AG04449 (cell line): ENCODE data around the gene MUC3A.
"Not testable (repeated sequence)": the region's sequence is repeated elsewhere in the genome, so short reads cannot be mapped to it uniquely, and the experiment has no call there.

Source experiments
- CTCF ChIA-PET: fragments of 350-600 bp; formaldehyde crosslinking; extraction: SDS; loops from one replicate; lab custom pipeline; 2021; ENCODE audit warnings: antibody characterized with exemption; lab: Yijun Ruan, JAX
- POLR2A ChIA-PET: fragments of 400-600, 350-600 bp; formaldehyde crosslinking; extraction: SDS; loops from one replicate; lab custom pipeline; 2020; ENCODE audit warnings: antibody characterized with exemption, inconsistent platforms; lab: Yijun Ruan, JAX
- DNase-seq: peaks from one replicate; pipeline ENCODE4 v3.0.0-alpha.2; 2010; ENCODE audit warnings: low read depth, low spot score
- H3K4me3 ChIP-seq: 2 replicates; pipeline ENCODE4 v1.5.1; 2011; ENCODE audit warnings: low read depth, mild to moderate bottlenecking, control low read depth, low read length
- TF ChIP-seq, protein P1 (sequence below): IDR thresholded peaks from one replicate; pipeline ENCODE4 v1.5.1; 2011; ENCODE audit warnings: mild to moderate bottlenecking, moderate library complexity, low read length, control low read depth, inconsistent platforms; ENCODE audit not compliant: insufficient read depth; ENCODE audit errors: missing control alignments

Gene MUC3A, protein sequence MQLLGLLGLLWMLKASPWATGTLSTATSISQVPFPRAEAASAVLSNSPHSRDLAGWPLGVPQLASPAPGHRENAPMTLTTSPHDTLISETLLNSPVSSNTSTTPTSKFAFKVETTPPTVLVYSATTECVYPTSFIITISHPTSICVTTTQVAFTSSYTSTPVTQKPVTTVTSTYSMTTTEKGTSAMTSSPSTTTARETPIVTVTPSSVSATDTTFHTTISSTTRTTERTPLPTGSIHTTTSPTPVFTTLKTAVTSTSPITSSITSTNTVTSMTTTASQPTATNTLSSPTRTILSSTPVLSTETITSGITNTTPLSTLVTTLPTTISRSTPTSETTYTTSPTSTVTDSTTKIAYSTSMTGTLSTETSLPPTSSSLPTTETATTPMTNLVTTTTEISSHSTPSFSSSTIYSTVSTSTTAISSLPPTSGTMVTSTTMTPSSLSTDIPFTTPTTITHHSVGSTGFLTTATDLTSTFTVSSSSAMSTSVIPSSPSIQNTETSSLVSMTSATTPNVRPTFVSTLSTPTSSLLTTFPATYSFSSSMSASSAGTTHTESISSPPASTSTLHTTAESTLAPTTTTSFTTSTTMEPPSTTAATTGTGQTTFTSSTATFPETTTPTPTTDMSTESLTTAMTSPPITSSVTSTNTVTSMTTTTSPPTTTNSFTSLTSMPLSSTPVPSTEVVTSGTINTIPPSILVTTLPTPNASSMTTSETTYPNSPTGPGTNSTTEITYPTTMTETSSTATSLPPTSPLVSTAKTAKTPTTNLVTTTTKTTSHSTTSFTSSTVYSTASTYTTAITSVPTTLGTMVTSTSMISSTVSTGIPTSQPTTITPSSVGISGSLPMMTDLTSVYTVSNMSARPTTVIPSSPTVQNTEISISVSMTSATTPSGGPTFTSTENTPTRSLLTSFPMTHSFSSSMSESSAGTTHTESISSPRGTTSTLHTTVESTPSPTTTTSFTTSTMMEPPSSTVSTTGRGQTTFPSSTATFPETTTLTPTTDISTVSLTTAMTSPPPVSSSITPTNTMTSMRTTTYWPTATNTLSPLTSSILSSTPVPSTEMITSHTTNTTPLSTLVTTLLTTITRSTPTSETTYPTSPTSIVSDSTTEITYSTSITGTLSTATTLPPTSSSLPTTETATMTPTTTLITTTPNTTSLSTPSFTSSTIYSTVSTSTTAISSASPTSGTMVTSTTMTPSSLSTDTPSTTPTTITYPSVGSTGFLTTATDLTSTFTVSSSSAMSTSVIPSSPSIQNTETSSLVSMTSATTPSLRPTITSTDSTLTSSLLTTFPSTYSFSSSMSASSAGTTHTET (N-terminal part only)

DNA sequence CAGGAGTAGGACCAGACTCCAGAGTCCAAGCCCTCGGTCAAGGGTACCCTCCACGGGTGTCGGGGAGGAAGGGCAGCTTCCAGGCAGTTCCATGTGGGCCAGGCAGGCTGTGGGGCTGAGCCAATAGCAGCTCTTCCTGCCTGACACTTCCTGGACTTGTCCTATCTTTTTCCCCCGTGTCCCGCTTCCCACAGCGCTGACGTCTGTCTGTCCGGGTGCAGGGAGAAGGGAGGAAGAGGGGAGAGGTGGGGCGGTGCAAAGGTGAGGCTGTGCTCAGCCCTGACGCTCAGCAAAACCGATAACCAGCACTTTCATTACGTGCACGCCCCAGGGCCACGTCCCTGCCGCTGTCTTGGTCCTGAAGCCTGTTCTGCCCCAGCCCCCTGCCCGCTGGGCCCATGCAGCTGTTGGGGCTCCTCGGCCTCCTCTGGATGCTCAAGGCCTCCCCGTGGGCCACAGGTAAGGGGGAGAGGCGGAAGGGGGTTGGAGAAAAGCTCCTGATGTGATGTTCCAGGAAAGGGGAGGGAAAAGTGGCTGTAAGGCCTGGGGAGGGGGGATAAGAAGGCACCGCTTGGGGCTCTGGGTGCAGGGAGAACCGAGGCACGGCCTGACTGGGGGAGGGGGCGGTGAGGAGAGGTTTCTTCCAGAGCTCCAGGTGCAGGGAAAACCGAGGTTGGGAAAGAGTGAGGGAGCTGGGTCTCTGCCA, at the start of gene MUC3A:
Gene MUC3A (plus strand): TSS at position 308 of the 706 bp plus-strand sequence. CDS start 91 bp downstream, at position 399.
- TF ChIP-seq, protein P1, sequence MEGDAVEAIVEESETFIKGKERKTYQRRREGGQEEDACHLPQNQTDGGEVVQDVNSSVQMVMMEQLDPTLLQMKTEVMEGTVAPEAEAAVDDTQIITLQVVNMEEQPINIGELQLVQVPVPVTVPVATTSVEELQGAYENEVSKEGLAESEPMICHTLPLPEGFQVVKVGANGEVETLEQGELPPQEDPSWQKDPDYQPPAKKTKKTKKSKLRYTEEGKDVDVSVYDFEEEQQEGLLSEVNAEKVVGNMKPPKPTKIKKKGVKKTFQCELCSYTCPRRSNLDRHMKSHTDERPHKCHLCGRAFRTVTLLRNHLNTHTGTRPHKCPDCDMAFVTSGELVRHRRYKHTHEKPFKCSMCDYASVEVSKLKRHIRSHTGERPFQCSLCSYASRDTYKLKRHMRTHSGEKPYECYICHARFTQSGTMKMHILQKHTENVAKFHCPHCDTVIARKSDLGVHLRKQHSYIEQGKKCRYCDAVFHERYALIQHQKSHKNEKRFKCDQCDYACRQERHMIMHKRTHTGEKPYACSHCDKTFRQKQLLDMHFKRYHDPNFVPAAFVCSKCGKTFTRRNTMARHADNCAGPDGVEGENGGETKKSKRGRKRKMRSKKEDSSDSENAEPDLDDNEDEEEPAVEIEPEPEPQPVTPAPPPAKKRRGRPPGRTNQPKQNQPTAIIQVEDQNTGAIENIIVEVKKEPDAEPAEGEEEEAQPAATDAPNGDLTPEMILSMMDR = no peak
- ChIA-PET CTCF (interaction anchor here (1.1 kb wide), 1 partner anchor 109 kb away, joined by 3 read pairs; no protein-coding TSS in a partner anchor), POLR2A (no interaction called here)
- no peak for DNase-seq
- no peak within 1 kb of the TSS for H3K4me3 ChIP-seq

DNA sequence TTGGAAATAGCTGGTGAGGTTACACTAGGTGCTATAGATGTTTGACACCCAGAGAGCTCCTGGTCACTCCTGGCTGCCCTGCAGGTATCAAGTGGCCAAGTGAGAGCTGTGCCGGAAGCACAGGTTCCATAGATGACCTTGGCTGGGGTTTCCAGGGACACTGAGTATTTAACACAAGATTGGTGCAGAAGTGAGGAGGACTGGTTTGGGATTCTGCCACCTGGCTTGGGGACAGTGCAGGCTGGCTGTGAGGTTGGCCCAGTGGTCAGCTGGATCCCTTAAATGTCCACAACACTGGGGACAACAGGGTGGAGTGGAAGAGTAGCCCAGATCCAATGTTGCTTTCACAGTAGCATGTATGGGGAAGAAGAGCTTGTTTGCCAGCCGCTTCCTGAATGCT, 48.4 kb upstream of the MUC3A start:
- POLR2A ChIA-PET = no interaction called here
- H3K4me3 ChIP-seq = no peak overlapping the region
- TF ChIP-seq, protein P1 = no peak
- CTCF ChIA-PET = interaction anchor here (0.7 to 9.3 kb wide), 7 partner anchors 152 to 382 kb away, joined by 3 to 105 read pairs (median 3); no protein-coding TSS in a partner anchor
- no peak for DNase-seq

DNA sequence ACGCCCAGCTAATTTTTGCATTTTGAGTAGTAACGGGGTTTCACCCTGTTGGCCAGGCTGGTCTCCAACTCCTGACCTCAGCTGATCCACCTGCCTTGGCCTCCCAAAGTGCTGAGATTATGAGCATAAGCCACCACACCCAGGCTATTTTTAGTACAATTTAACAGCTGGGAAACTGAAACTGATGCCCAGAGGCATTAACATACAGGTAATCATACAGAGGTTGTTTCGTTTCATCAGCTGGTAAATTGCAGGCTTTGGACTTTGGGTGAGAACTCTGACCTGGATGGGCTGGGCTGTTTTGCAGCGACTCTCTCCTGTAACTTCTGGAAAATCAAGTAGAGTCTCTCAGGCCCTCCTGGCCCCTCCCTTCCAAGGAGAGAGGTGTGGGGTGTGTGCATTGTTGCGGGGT, 47.4 kb upstream of the MUC3A start:
- DNase-seq = no peak
- H3K4me3 ChIP-seq = no peak overlapping the region
- ChIA-PET CTCF (interaction anchor here (1.4 to 9.3 kb wide), 3 partner anchors 157 to 175 kb away, joined by 4 to 105 read pairs (median 11); no protein-coding TSS in a partner anchor), POLR2A (no interaction called here)
- TF ChIP-seq, protein P1 = no peak

DNA sequence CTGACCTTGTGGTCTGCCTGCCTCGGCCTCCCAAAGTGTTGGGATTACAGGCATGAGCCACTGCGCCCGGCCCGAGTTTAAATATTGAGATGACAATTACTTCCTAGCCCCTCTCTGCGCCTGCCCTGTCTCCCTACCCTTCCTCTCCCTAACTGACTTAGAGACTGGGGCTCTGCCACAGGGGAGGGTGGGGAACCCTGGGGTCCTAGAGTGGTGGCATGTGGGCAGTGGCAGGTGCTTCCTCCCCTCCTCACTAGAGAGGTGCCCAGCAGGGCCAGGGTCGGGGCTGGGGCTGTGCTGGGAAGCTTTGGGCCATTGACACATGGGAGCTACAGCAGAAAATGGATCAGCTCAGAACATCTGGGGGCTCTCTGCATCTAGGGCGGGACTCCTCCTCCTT, 46.7 kb upstream of the MUC3A start:
- no peak overlapping the region for H3K4me3 ChIP-seq

DNA sequence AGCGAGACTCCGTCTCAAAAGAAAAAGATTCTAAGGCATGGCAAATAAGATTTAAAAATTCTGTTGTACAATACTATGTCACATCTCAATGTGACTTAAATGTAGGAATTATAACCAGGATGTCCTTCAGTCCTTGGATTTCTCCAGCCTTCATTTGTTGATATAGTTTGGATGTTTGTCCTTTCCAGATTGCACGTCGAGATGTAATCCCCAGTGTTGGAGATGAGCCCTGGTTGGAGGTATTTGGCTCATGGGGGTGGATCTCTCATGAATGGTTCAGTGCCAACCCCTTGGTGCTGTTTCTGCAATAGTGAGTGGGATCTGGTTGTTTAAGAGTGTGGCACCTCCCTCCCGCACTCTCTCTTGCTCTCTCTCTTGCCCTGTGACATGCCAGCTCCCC, 40.8 kb upstream of the MUC3A start:
- TF ChIP-seq, protein P1 = no peak
- ChIA-PET POLR2A (no interaction called here), CTCF (no interaction called here)
- no peak for DNase-seq
- no peak overlapping the region for H3K4me3 ChIP-seq

More for the DNA sequence above, 46.7 kb upstream of the MUC3A start:
- ChIA-PET CTCF (interaction anchor here (1.4 to 9.3 kb wide), 4 partner anchors 8 to 175 kb away, joined by 4 to 105 read pairs (median 8); partner anchors contain the start of gene ACHE), POLR2A (no interaction called here)
- TF ChIP-seq, protein P1 = no peak
- DNase-seq = no peak

DNA sequence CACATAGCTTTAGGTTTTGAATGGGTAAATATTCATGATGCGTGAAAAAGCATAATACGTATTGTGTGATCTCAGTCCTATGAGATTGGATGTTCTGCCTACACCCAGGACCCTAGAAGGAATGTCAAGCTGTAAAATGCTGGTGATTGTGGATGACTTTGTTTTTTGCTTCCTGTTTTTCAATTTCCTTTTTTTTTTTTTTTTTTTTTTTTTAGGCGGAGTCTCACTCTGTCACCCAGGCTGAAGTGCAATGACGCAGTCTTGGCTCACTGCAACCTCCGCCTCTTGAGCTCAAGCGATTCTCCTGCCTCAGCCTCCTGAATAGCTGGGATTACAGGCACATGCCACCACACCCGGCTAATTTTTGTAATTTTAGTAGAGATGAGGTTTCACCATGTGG, 38.9 kb upstream of the MUC3A start:
- POLR2A ChIA-PET, DNase-seq, H3K4me3 ChIP-seq: not testable (repeated sequence)
- CTCF ChIA-PET = interaction anchor here (0.7 to 2.0 kb wide), 2 partner anchors 12 to 149 kb away, joined by 3 to 5 read pairs; no protein-coding TSS in a partner anchor
